Stomach (tissue), 4 donors: Measurements from ENCODE around the gene ZMAT2.

Experiments
- EP300 ChIP-seq: sonication (generic); formaldehyde crosslinking; IDR thresholded peaks from one replicate; pipeline ENCODE4 v1.6.1; 2017; ENCODE audit warnings: antibody characterized with exemption
- TF ChIP-seq, protein P1 (sequence below), 7 experiments: fragments of 450-650 bp in 4 of 7; fragments of 200-600 bp in 3 of 7; sonication (generic) in 3 of 7; IDR thresholded peaks; one replicate each; pipeline ENCODE4 v1.5.1; 2016 to 2019; ENCODE audit warnings: antibody characterized with exemption in 7 of 7, control low read depth in 2 of 7, mild to moderate bottlenecking in 1 of 7

DNA sequence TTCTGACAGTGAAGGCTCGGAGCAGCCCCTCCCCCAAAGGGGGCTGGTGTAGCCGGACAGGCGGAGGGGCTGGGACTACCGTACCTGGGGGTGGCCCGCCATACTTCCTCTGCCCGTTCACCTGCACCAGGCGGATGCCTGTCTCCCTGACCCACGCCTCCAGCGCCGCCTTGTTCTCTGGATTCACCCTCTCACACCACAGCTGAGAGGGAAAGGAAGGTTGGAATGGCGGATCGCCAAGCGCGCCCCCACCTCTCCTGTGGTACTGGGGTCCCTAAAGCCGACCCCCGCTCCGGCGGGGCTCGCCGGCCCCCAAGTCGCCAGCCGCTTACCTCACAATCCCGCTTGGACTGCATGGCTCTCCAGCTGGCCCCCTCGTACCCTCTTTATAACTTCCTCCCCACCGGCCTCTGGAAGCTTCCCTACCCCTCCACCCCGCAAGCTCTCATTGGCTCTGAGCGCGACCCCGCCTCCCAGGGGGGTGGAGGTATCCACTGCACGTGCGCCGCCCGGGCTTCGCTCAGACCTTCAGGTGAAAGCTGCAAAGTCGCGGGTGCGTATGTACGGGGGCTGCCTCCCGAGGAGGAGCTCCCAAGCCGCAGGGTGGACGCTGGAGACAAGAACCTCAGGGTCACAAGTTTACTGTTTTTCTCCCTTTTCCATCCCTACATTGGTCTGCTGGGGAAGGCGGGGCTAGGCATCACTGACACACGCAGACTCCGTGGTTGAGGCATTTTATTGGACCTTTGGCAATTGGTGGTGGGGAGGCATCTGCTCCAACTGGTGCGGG, 26.9 kb upstream of the ZMAT2 start, which contains the start of gene DND1:
- TF ChIP-seq EP300, result no peak
- TF ChIP-seq, protein P1, sequence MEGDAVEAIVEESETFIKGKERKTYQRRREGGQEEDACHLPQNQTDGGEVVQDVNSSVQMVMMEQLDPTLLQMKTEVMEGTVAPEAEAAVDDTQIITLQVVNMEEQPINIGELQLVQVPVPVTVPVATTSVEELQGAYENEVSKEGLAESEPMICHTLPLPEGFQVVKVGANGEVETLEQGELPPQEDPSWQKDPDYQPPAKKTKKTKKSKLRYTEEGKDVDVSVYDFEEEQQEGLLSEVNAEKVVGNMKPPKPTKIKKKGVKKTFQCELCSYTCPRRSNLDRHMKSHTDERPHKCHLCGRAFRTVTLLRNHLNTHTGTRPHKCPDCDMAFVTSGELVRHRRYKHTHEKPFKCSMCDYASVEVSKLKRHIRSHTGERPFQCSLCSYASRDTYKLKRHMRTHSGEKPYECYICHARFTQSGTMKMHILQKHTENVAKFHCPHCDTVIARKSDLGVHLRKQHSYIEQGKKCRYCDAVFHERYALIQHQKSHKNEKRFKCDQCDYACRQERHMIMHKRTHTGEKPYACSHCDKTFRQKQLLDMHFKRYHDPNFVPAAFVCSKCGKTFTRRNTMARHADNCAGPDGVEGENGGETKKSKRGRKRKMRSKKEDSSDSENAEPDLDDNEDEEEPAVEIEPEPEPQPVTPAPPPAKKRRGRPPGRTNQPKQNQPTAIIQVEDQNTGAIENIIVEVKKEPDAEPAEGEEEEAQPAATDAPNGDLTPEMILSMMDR (IDR thresholded peaks at IDR 0.05), result no peak
